GM23338 (cell line): ENCODE measurements around the gene RNF114. TPM values are rescaled to one million over a fixed set of nuclear protein-coding genes. Genes with fewer than 3 reads are reported as not detected.

Experiments used
- ATAC-seq: fragments of 200-7000 bp; cut with Tn5 transposase; 3 replicates; pipeline ENCODE4 v1.9.1; 2020
- DNase-seq: peaks from one replicate; pipeline ENCODE4 v3.0.0-alpha.2; 2015; ENCODE audit warnings: low spot score
- H2AFZ ChIP-seq: fragments of 200-600 bp; sonication (generic); 2 replicates; pipeline ENCODE4 v1.8.0; 2016; ENCODE audit warnings: antibody characterized with exemption, mild to moderate bottlenecking, moderate library complexity
- H3F3A ChIP-seq: fragments of 200-600 bp; sonication (generic); replicated peaks from 2 replicates; pipeline ENCODE4 v1.8.0; 2017; ENCODE audit warnings: antibody characterized with exemption, mixed run types, low read depth
- H3K27ac ChIP-seq: fragments of 200-600 bp; sonication (generic); 2 replicates; pipeline ENCODE4 v1.6.1; 2016; ENCODE audit warnings: low read depth
- H3K27me3 ChIP-seq: fragments of 200-600 bp; sonication (generic); 2 replicates; pipeline ENCODE4 v1.8.0; 2016; ENCODE audit warnings: mild to moderate bottlenecking, mixed run types, moderate library complexity; ENCODE audit not compliant: insufficient read depth
- H3K36me3 ChIP-seq: fragments of 200-600 bp; sonication (generic); 2 replicates; pipeline ENCODE4 v1.8.0; 2016; ENCODE audit warnings: mild to moderate bottlenecking; ENCODE audit not compliant: insufficient read depth
- H3K4me1 ChIP-seq: fragments of 200-600 bp; sonication (generic); 2 replicates; pipeline ENCODE4 v1.8.0; 2016; ENCODE audit warnings: mild to moderate bottlenecking, moderate library complexity; ENCODE audit not compliant: insufficient read depth
- H3K4me2 ChIP-seq: fragments of 200-600 bp; sonication (generic); 2 replicates; pipeline ENCODE4 v1.7.1; 2017; ENCODE audit warnings: mixed run types
- H3K4me3 ChIP-seq: fragments of 200-600 bp; sonication (generic); 2 replicates; pipeline ENCODE4 v1.6.1; 2016; ENCODE audit warnings: mixed run types
- H3K79me2 ChIP-seq: fragments of 200-600 bp; sonication (generic); replicated peaks from 2 replicates; pipeline ENCODE4 v1.8.0; 2017; ENCODE audit warnings: mild to moderate bottlenecking; ENCODE audit not compliant: insufficient read depth
- H3K9me2 ChIP-seq: fragments of 200-600 bp; sonication (generic); 2 replicates; pipeline ENCODE4 v1.8.0; 2017; ENCODE audit not compliant: insufficient read depth
- H4K20me1 ChIP-seq: fragments of 200-600 bp; sonication (generic); replicated peaks from 2 replicates; pipeline ENCODE4 v1.8.0; 2017; ENCODE audit warnings: mild to moderate bottlenecking; ENCODE audit not compliant: insufficient read depth
- H3K27ac Mint-ChIP-seq: 2 replicates; pipeline ENCODE4 v1.8.0; 2020; ENCODE audit warnings: inconsistent platforms, mild to moderate bottlenecking, moderate library complexity, mixed read lengths
- H3K27me3 Mint-ChIP-seq: 3 replicates; pipeline ENCODE4 v1.8.0; 2022; ENCODE audit warnings: low read depth, mild to moderate bottlenecking, moderate library complexity, mixed read lengths, inconsistent platforms; ENCODE audit not compliant: insufficient read depth, poor library complexity
- H3K36me3 Mint-ChIP-seq: 3 replicates; pipeline ENCODE4 v1.8.0; 2021; ENCODE audit warnings: low read depth, mild to moderate bottlenecking, inconsistent platforms, moderate library complexity, mixed read lengths
- H3K4me1 Mint-ChIP-seq: 3 replicates; pipeline ENCODE4 v1.8.0; 2020; ENCODE audit warnings: mild to moderate bottlenecking, inconsistent platforms, mixed read lengths
- H3K4me3 Mint-ChIP-seq: 3 replicates; pipeline ENCODE4 v1.8.0; 2021; ENCODE audit warnings: moderate library complexity, mild to moderate bottlenecking, inconsistent platforms, mixed read lengths
- H3K9me3 Mint-ChIP-seq: 3 replicates; pipeline ENCODE4 v1.8.0; 2020; ENCODE audit warnings: moderate library complexity, mild to moderate bottlenecking, inconsistent platforms, mixed read lengths
- CREB1 ChIP-seq: fragments of 250-450 bp; sonication (Bioruptor Pico); IDR thresholded peaks from 2 replicates; pipeline ENCODE4 v1.5.0; 2020; ENCODE audit warnings: low read depth, mild to moderate bottlenecking, moderate library complexity
- EZH2 ChIP-seq: fragments of 200-600 bp; sonication (generic); IDR thresholded peaks from one replicate; pipeline ENCODE4 v1.8.0; 2017; ENCODE audit warnings: antibody characterized with exemption, mild to moderate bottlenecking, low read depth; ENCODE audit not compliant: unreplicated experiment
- EZH2phosphoT487 ChIP-seq: fragments of 200-600 bp; sonication (generic); IDR thresholded peaks from one replicate; pipeline ENCODE4 v1.8.1; 2018; ENCODE audit warnings: antibody characterized with exemption; ENCODE audit not compliant: unreplicated experiment
- JUNB ChIP-seq: IDR thresholded peaks from one replicate; pipeline ENCODE4 v1.6.1; 2016; ENCODE audit warnings: antibody characterized with exemption; ENCODE audit not compliant: unreplicated experiment
- NANOG ChIP-seq: IDR thresholded peaks from 2 replicates; pipeline ENCODE4 v1.6.1; 2016; ENCODE audit warnings: antibody characterized with exemption, borderline replicate concordance
- POLR2AphosphoS5 ChIP-seq: IDR thresholded peaks from 2 replicates; pipeline ENCODE4 v1.6.1; 2016; ENCODE audit warnings: antibody characterized with exemption, low read depth
- STAT1 ChIP-seq: IDR thresholded peaks from one replicate; pipeline ENCODE4 v1.6.1; 2016; ENCODE audit warnings: antibody characterized with exemption; ENCODE audit not compliant: unreplicated experiment
- ZNF114 ChIP-seq: fragments of 250-450 bp; sonication (Bioruptor Pico); IDR thresholded peaks from 2 replicates; pipeline ENCODE4 v1.5.0; 2020; ENCODE audit warnings: mild to moderate bottlenecking, moderate library complexity
- ZNF331 ChIP-seq: fragments of 250-450 bp; sonication (Bioruptor Pico); IDR thresholded peaks from 2 replicates; pipeline ENCODE4 v1.5.0; 2020; ENCODE audit warnings: low read depth, mild to moderate bottlenecking, moderate library complexity
- polyA plus RNA-seq: library from polyadenylated mRNA; unstranded; fragments of >200 nt; fragmentation: Nextera tagmentation; extraction: Ambion mirVana; gene quantifications from 2 replicates; pipeline ENCODE4 v1.2.1, GENCODE V29; 2016
- total RNA-seq: library from RNA; depleted of rRNA; stranded (reverse); fragments of >200 nt; shearing (Covaris generic); gene quantifications from 2 replicates; pipeline ENCODE4 v1.2.3, GENCODE V29; 2014
- TF ChIP-seq, protein P1 (sequence below), 2 experiments: fragments of 200-600 bp in 1 of 2; sonication (generic) in 1 of 2; conservative IDR thresholded peaks; 2 replicates each; pipeline versions ENCODE4 v1.5.1 to v1.6.1; 2016 to 2017; ENCODE audit warnings: antibody characterized with exemption in 2 of 2, low read depth in 2 of 2, mild to moderate bottlenecking in 2 of 2, moderate library complexity in 1 of 2
- TF ChIP-seq, protein P2 (sequence below): fragments of 250-450 bp; sonication (Bioruptor Pico); IDR thresholded peaks from 2 replicates; pipeline ENCODE4 v1.5.0; 2020; ENCODE audit warnings: mild to moderate bottlenecking, moderate library complexity
- TF ChIP-seq, protein P3 (sequence below): IDR thresholded peaks from one replicate; pipeline ENCODE4 v1.6.1; 2018; ENCODE audit warnings: antibody characterized with exemption; ENCODE audit not compliant: unreplicated experiment

RNF114 gene
- total and polyA plus RNA-seq, 2 experiments from 2014 or later = 155 to 279 TPM

DNA sequence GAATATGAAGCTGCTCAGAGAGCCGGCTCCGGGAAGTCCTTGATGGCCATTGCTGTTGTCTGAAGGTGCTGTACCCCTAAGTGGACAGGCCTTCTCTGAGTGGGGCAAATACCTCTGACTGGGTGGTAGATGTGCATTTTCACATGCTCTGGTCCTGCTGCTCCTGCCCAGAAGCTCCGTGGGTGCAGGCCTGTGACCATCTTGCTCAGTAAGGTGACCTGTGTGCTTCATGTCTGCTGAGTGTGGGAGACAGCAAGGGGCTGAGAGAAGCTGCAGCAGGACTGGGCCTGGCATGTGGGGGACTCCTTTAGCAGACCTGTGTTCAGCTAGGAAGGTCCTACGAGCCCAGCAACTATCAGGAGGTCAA lies 25.9 kb upstream of the RNF114 start:
- H3K27me3 Mint-ChIP-seq = peaks cover 7% of the 10 kb centered on the region
- no peak overlapping the region for H3K27ac Mint-ChIP-seq
- Histone ChIP-seq H3K27ac (no peak overlapping the region), H3K9me2 (no peaks in the 10 kb centered on the region), H3K79me2 (peaks cover 60% of the 10 kb centered on the region), H2AFZ (no peak overlapping the region), H3K4me3 (no peak overlapping the region), H3F3A (no peaks in the 10 kb centered on the region), H4K20me1 (peaks cover 28% of the 10 kb centered on the region), H3K4me1 (no peaks in the 10 kb centered on the region; the same call in 1 of the 2 replicates), H3K36me3 (no peaks in the 10 kb centered on the region; the same call in 1 of the 2 replicates), H3K27me3 (no peaks in the 10 kb centered on the region), H3K4me2 (no peak overlapping the region)
- no peak for DNase-seq
- no peak overlapping the region for H3K4me3 Mint-ChIP-seq
- peaks cover 17% of the 10 kb centered on the region for H3K36me3 Mint-ChIP-seq
- H3K9me3 Mint-ChIP-seq = no peaks in the 10 kb centered on the region
- TF ChIP-seq CREB1 (CRISPR knock-in tag) (no peak), ZNF114 (no peak), STAT1 (no peak), JUNB (no peak), EZH2phosphoT487 (no peak), NANOG (no peak), EZH2 (no peak), ZNF331 (CRISPR knock-in tag) (no peak), POLR2AphosphoS5 (no peak)
- TF ChIP-seq, protein P1, sequence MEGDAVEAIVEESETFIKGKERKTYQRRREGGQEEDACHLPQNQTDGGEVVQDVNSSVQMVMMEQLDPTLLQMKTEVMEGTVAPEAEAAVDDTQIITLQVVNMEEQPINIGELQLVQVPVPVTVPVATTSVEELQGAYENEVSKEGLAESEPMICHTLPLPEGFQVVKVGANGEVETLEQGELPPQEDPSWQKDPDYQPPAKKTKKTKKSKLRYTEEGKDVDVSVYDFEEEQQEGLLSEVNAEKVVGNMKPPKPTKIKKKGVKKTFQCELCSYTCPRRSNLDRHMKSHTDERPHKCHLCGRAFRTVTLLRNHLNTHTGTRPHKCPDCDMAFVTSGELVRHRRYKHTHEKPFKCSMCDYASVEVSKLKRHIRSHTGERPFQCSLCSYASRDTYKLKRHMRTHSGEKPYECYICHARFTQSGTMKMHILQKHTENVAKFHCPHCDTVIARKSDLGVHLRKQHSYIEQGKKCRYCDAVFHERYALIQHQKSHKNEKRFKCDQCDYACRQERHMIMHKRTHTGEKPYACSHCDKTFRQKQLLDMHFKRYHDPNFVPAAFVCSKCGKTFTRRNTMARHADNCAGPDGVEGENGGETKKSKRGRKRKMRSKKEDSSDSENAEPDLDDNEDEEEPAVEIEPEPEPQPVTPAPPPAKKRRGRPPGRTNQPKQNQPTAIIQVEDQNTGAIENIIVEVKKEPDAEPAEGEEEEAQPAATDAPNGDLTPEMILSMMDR (conservative IDR thresholded peaks at IDR 0.05; ENCODE audit: low read depth in 2 of 2) = no peak
- TF ChIP-seq, protein P2, sequence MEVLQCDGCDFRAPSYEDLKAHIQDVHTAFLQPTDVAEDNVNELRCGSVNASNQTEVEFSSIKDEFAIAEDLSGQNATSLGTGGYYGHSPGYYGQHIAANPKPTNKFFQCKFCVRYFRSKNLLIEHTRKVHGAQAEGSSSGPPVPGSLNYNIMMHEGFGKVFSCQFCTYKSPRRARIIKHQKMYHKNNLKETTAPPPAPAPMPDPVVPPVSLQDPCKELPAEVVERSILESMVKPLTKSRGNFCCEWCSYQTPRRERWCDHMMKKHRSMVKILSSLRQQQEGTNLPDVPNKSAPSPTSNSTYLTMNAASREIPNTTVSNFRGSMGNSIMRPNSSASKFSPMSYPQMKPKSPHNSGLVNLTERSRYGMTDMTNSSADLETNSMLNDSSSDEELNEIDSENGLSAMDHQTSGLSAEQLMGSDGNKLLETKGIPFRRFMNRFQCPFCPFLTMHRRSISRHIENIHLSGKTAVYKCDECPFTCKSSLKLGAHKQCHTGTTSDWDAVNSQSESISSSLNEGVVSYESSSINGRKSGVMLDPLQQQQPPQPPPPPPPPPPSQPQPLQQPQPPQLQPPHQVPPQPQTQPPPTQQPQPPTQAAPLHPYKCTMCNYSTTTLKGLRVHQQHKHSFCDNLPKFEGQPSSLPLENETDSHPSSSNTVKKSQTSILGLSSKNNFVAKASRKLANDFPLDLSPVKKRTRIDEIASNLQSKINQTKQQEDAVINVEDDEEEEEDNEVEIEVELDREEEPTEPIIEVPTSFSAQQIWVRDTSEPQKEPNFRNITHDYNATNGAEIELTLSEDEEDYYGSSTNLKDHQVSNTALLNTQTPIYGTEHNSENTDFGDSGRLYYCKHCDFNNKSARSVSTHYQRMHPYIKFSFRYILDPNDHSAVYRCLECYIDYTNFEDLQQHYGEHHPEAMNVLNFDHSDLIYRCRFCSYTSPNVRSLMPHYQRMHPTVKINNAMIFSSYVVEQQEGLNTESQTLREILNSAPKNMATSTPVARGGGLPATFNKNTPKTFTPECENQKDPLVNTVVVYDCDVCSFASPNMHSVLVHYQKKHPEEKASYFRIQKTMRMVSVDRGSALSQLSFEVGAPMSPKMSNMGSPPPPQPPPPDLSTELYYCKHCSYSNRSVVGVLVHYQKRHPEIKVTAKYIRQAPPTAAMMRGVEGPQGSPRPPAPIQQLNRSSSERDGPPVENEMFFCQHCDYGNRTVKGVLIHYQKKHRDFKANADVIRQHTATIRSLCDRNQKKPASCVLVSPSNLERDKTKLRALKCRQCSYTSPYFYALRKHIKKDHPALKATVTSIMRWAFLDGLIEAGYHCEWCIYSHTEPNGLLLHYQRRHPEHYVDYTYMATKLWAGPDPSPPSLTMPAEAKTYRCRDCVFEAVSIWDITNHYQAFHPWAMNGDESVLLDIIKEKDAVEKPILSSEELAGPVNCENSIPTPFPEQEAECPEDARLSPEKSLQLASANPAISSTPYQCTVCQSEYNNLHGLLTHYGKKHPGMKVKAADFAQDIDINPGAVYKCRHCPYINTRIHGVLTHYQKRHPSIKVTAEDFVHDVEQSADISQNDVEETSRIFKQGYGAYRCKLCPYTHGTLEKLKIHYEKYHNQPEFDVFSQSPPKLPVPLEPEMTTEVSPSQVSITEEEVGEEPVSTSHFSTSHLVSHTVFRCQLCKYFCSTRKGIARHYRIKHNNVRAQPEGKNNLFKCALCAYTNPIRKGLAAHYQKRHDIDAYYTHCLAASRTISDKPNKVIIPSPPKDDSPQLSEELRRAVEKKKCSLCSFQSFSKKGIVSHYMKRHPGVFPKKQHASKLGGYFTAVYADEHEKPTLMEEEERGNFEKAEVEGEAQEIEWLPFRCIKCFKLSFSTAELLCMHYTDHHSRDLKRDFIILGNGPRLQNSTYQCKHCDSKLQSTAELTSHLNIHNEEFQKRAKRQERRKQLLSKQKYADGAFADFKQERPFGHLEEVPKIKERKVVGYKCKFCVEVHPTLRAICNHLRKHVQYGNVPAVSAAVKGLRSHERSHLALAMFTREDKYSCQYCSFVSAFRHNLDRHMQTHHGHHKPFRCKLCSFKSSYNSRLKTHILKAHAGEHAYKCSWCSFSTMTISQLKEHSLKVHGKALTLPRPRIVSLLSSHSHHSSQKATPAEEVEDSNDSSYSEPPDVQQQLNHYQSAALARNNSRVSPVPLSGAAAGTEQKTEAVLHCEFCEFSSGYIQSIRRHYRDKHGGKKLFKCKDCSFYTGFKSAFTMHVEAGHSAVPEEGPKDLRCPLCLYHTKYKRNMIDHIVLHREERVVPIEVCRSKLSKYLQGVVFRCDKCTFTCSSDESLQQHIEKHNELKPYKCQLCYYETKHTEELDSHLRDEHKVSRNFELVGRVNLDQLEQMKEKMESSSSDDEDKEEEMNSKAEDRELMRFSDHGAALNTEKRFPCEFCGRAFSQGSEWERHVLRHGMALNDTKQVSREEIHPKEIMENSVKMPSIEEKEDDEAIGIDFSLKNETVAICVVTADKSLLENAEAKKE = no peak
- TF ChIP-seq, protein P3, sequence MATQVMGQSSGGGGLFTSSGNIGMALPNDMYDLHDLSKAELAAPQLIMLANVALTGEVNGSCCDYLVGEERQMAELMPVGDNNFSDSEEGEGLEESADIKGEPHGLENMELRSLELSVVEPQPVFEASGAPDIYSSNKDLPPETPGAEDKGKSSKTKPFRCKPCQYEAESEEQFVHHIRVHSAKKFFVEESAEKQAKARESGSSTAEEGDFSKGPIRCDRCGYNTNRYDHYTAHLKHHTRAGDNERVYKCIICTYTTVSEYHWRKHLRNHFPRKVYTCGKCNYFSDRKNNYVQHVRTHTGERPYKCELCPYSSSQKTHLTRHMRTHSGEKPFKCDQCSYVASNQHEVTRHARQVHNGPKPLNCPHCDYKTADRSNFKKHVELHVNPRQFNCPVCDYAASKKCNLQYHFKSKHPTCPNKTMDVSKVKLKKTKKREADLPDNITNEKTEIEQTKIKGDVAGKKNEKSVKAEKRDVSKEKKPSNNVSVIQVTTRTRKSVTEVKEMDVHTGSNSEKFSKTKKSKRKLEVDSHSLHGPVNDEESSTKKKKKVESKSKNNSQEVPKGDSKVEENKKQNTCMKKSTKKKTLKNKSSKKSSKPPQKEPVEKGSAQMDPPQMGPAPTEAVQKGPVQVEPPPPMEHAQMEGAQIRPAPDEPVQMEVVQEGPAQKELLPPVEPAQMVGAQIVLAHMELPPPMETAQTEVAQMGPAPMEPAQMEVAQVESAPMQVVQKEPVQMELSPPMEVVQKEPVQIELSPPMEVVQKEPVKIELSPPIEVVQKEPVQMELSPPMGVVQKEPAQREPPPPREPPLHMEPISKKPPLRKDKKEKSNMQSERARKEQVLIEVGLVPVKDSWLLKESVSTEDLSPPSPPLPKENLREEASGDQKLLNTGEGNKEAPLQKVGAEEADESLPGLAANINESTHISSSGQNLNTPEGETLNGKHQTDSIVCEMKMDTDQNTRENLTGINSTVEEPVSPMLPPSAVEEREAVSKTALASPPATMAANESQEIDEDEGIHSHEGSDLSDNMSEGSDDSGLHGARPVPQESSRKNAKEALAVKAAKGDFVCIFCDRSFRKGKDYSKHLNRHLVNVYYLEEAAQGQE = no peak
- ATAC-seq = no peak
- peaks cover 11% of the 10 kb centered on the region; the same call in 1 of the 3 replicates for H3K4me1 Mint-ChIP-seq
